Nucleus accumbens (tissue), 56 donors: ENCODE measurements around the gene SPTLC2.
"Not testable (repeated sequence)": the region's sequence is repeated elsewhere in the genome, so short reads cannot be mapped to it uniquely, and the experiment has no call there.

Experiments
- DNase-seq, 56 donors: peaks; one replicate each; lab custom pipeline; 2025; lab: John Stamatoyannopoulos, UW

The SPTLC2 gene, protein sequence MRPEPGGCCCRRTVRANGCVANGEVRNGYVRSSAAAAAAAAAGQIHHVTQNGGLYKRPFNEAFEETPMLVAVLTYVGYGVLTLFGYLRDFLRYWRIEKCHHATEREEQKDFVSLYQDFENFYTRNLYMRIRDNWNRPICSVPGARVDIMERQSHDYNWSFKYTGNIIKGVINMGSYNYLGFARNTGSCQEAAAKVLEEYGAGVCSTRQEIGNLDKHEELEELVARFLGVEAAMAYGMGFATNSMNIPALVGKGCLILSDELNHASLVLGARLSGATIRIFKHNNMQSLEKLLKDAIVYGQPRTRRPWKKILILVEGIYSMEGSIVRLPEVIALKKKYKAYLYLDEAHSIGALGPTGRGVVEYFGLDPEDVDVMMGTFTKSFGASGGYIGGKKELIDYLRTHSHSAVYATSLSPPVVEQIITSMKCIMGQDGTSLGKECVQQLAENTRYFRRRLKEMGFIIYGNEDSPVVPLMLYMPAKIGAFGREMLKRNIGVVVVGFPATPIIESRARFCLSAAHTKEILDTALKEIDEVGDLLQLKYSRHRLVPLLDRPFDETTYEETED

GRCh38 chr14:77616454-77617229 is at the start of gene SPTLC2:
Gene SPTLC2, minus strand, starts transcription at chr14:77616637. Its CDS starts 58 bp downstream, at chr14:77616579.
- peak; percentile 88 to 100 (median 99) for DNase-seq

DNA sequence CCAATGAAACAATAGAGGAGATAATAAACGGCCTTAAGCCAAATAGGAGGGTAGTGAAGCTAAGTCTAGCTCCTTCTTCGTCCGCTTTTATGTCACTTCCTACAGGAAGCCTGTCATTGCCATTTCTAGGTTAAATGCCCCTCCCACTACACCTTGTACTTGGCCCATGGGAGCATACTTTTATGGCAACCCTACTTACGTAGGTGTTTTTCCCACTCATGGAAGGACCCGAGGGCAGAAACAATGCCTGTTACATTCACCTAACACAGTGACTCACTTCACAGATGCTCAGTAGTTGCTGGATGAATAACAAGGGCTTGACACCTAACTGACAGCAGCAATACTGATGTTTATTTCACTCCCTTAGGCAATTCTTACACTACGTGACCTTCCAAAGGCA is 46.9 kb upstream of the SPTLC2 start:
- no peak for DNase-seq

DNA sequence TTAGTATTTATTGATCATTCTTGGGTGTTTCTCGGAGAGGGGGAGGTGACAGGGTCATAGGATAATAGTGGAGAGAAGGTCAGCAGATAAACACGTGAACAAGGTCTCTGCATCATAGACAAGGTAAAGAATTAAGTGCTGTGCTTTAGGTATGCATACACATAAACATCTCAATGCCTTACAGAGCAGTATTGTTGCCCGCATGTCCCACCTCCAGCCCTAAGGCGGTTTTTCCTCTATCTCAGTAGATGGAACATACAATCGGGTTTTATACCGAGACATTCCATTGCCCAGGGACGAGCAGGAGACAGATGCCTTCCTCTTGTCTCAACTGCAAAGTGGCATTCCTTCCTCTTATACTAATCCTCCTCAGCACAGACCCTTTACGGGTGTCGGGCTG is 45.1 kb upstream of the SPTLC2 start:
- DNase-seq, result not testable (repeated sequence)

- peak in 36 of 56 donors; percentile 10 to 78 (median 42) for DNase-seq
Measured at GRCh38 chr14:77660754-77661153, 44.3 kb upstream of the SPTLC2 start.

DNA sequence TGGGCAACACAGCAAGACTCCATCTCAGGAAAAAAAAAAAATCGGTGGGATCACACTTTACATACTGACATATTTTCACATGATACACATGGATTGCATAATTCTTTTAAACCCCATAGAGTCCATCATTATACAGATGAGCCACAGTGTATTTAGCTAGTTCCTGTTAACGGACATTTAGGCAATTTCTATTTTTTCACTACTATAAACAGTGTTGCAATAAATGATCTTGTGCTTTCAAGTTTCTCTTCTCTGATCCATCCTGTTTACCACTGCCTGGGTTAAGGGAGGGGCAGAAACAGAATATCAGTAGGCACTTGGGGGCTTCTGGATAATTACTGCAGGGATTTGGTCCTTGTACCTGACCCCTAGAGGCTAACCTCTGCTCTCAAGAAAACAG is 43.4 kb upstream of the SPTLC2 start:
- no peak for DNase-seq

DNA sequence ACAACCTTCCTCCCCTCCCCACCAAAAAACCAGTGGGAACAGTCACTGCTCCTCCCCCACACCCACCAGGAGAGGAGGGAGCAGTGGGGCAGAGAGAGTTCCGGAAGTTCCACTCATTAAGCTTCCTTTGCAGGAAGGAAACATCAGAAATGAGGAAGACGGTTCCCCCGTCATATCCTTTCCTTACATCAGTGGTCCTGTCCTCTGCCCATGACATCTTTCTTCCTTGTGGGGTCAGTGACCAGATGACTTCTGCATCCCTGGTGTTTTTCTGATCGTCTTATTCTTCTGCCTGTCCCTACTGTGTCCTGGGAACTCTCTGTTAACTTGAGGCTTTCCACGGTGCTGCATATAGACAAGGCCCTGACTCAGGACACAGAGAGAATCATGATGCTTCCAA is 40.8 kb upstream of the SPTLC2 start:
- DNase-seq, result no peak

DNA sequence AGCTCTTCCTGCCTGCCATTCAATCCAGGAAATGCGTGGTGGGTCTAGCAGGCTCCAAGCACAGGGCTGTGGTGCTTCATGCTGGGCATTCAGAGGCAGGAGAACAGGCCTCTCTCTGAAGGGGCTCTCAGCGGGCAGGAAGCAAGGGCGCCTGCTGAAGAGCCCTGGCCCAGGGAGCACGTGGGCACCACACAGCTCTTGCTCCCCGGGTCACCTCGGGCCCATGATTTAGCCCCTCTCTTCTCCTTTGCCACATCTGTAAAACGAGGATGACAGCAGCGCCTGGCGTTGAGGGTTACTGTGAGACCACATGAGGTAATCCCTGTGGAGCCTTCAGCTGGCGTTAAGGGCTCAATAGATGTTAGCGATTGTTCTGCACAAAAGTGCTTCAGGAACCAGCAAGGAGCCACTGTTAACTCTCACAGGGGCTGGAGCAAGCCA is 37.6 kb upstream of the SPTLC2 start:
- peak in 7 of 56 donors; percentile 3 to 17 (median 11) for DNase-seq

DNA sequence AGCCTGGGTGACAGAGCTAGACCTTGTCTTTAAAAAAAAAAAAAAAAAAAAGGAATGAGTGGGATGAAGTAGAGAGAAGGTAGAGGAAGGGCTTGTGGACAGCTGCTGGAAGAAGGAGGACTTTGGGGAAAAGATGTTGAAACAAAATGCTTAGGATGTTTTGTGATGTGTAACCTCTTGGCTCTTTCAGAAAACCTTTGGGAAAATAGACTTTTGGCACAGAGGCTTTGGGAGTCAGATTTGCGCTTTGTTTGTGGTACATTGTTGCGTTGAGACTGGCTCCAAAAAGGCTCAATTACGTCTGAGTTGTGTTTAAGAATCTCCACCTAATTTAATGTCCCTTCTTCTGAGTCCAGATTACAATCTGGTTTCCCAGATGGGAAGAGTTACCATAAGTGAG is 32.9 kb upstream of the SPTLC2 start:
- no peak for DNase-seq

GRCh38 chr14:77648520-77649200 is 32.2 kb upstream of the SPTLC2 start:
- no peak for DNase-seq

- no peak for DNase-seq
Measured at GRCh38 chr14:77647853-77648252, 31.4 kb upstream of the SPTLC2 start.

- DNase-seq, result no peak
Measured at GRCh38 chr14:77646907-77647306, 30.5 kb upstream of the SPTLC2 start.

- DNase-seq, result no peak
Measured at GRCh38 chr14:77645520-77646230, 29.2 kb upstream of the SPTLC2 start.

- no peak for DNase-seq
Measured at GRCh38 chr14:77642407-77642806, 26.0 kb upstream of the SPTLC2 start.

- DNase-seq, result peak in 47 of 56 donors; percentile 4 to 78 (median 39)
Measured at GRCh38 chr14:77641534-77642341, 25.3 kb upstream of the SPTLC2 start.

DNA sequence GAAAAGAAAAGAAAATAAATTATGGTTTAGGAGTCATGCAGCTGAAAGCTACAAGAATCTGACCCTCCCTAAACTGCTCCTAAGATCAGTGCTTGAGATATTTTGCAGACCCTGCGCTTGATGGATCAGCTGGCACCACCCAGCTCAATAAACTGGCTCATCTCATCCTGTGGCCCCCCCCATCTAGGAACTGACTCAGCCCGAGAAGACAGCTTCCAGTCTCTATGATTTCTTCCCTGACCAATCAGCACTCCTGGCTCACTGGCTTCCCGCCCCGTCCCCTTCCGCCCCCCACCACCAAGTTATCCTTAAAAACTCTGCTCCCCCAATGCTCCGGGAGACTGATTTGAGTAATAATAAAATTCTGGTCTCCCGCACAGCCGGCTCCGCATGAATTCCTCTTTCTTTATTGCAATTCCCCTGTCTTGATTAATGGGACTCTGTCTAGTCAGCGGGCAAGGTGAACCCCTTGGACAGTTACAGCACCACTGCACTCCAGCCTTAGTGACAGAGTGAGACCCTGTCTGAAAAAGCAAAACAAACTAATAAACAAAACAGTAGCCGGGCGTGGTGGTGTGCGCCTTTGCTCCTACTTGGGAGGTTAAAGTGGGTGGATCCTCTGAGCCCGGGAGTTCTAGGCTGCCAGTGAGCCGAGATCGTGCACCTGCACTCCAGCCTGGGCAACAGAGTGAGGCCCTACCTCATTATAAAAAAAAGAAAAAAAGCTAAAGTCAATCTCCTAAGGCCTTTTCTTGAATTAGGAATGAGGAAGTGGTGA is 24.5 kb upstream of the SPTLC2 start:
- DNase-seq, result peak in 2 of 56 donors; percentile 3 to 26

- no peak for DNase-seq
Measured at GRCh38 chr14:77638771-77639171, 22.3 kb upstream of the SPTLC2 start.

- not testable (repeated sequence) for DNase-seq
Measured at GRCh38 chr14:77635869-77636268, 19.4 kb upstream of the SPTLC2 start.

DNA sequence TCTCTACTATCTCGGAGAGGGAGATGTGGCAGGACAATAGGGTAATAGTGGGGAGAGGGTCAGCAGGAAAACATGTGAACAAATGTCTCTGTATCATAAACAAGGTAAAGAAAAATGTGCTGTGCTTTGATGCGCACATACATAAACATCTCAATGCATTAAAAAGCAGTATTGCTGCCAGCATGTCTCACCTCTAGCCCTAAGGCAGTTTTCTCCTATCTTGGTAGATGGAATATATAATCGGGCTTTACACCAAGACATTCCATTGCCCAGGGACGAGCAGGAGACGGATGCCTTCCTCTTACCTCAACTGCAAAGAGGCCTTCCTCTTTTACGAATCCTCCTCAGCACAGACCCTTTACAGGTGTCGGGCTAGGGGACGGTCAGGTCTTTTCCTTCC is 19.0 kb upstream of the SPTLC2 start:
- not testable (repeated sequence) for DNase-seq
